ES-I3 (cell line): ENCODE data around the gene PAGE2.
"Not testable (repeated sequence)": the region's sequence is repeated elsewhere in the genome, so short reads cannot be mapped to it uniquely, and the experiment has no call there.

ENCODE experiments used
- H3K36me3 ChIP-seq: 2 replicates; pipeline ENCODE4 v1.6.1; 2013; ENCODE audit warnings: mild to moderate bottlenecking, low read length, control low read depth, moderate library complexity; ENCODE audit not compliant: insufficient read depth
- H3K4me1 ChIP-seq: 2 replicates; pipeline ENCODE4 v1.6.1; 2013; ENCODE audit warnings: mild to moderate bottlenecking, control low read depth, low read length; ENCODE audit not compliant: insufficient read depth
- H3K9ac ChIP-seq: 2 replicates; pipeline ENCODE4 v1.6.1; 2013; ENCODE audit warnings: low read depth, mild to moderate bottlenecking, low read length, moderate library complexity
- H3K9me3 ChIP-seq: 2 replicates; pipeline ENCODE4 v1.6.1; 2013; ENCODE audit warnings: mild to moderate bottlenecking, low read length, moderate library complexity; ENCODE audit not compliant: control insufficient read depth, insufficient read depth

Gene PAGE2, protein sequence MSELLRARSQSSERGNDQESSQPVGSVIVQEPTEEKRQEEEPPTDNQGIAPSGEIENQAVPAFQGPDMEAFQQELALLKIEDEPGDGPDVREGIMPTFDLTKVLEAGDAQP

DNA sequence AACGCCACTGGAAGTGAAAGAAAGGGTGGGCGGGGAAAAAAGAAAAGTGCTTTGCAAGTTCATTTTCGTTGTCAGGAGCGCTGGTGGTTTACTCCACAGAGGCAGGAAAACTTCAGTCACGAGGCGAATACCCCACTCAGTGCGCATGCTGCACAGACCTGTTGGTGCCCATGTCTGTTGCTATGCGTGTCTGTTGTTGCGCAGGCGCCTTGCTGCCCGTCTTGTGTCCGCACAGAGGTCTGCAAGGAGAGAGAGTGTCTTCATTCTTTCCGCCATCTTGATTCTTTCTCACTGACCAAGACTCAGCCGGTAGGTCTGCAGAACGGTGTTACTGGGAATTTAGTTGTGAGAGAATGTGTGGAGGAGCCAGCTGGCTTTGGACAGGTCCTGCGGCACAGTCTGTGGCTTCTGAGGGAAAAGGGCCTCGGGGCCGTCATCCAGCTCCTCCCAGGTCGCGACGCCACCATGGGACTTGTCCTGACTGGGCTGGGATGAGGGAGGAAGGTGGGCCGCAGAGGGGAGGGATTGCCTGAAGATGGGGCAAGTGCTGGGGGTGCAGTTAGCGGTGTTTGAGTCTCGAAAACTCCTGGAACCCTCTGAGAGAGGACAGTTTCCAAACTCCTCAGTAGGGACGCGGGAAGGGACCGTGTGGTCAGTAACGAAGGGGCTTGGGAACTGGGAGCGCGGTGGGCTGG, at the start of gene PAGE2:
Gene PAGE2, plus strand, starts transcription at position 224 of the 695 bp plus-strand sequence. CDS start 1,003 bp downstream, outside the sequence.
- Histone ChIP-seq H3K36me3 (no peaks in the 10 kb centered on the region), H3K9ac (no peak within 1 kb of the TSS), H3K9me3 (no peaks in the 10 kb centered on the region), H3K4me1 (no peaks in the 10 kb centered on the region)

DNA sequence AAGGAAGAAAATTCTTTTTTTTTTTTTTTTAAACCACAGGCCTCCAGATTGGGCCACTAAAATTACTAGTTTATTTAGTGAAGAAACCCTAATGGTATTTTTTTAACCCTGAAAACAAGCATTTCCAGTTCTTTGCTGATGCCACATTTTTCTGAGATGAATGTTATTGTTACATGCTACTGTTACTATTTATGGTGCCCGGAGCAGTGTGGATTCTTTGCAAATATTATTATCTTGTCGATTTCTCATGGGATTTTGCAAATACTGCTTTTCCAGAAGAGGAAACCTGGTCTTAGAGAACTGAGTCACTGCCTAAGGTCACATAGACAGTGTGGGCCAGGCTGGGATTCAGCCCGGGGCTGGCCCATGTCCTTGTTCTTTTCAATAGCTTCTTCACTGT, 49.3 kb upstream of the PAGE2 start:
- Histone ChIP-seq H3K4me1 (no peaks in the 10 kb centered on the region), H3K9me3 (no peaks in the 10 kb centered on the region), H3K9ac (no peak overlapping the region), H3K36me3 (no peaks in the 10 kb centered on the region)

DNA sequence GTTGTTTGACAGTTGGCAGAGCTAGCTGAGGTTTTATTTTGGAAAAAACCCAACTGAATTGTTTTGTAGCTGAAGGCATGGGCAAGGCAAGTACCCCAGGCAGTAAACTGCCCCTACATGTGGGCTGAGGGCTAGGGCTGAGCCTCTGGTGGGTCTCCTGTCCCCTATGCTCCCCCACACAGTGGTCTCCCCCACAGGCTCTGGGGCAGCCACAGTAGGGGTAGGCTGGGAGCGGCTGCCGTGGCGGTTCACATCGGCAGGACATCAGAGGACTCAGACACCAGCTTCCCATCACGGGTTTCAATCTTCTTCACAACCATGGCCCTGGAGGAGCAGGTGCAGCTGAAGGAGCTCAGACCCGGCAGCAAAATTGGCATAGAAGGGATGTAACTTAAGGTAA, 47.3 kb upstream of the PAGE2 start:
- no peaks in the 10 kb centered on the region for H3K36me3 ChIP-seq
- H3K9ac ChIP-seq = no peak overlapping the region
- H3K9me3 ChIP-seq = no peaks in the 10 kb centered on the region
- H3K4me1 ChIP-seq = no peaks in the 10 kb centered on the region

DNA sequence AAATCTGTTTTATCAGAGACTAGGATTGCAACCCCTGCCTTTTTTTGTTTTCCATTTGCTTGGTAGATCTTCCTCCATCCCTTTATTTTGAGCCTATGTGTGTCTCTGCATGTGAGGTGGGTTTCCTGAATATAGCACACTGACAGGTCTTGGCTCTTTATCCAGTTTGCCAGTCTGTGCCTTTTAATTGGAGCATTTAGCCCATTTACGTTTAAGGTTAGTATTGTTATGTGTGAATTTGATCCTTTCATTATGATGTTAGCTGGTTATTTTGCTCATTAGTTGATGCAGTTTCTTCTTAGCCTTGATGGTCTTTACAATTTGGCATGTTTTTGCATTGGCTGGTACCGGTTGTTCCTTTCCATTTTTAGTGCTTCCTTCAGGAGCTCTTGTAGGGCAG, 38.2 kb upstream of the PAGE2 start:
- not testable (repeated sequence) for H3K36me3 ChIP-seq, H3K9me3 ChIP-seq, H3K9ac ChIP-seq, H3K4me1 ChIP-seq

DNA sequence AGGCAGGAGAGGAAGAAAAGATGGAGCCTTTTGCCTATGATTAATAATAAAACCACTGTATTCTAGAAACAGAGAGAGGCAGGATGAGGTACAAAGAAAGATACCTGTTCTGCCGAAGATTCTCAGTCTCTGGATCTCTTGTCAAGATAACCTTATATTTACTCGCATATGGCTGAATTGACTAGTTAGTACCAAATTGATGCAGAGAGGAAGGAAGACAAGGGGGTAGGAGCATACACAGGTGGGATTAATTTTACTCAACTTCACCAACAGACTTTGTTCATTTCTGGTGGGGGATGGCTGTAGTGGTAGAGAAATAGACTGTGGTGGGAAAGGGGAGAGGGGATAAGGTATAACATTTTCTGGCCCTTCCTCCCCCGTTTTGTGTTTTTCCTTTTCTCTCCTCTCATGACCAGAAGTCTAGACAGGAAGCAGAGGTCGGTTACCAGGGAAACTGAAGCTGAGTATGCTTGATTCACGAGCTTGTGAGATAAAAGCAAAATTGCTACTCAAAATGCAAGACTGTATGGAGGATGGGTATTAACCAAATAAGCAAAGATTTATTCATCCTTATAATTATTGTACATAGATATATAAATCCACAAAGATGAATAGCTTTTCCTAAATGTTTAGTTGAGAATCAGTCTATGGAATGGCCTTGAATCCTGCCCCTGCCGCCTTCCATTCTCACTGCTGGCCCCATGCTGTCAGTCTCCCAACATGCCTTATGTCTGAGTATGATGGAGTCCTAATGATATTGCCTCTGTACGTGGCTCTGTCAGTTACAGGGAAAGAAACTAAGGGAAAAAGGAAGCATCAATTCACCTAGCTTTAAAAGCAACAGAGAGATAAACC, 31.8 kb upstream of the PAGE2 start:
- H3K4me1 ChIP-seq = no peaks in the 10 kb centered on the region
- no peak overlapping the region for H3K9ac ChIP-seq
- no peaks in the 10 kb centered on the region for H3K9me3 ChIP-seq
- no peaks in the 10 kb centered on the region for H3K36me3 ChIP-seq

DNA sequence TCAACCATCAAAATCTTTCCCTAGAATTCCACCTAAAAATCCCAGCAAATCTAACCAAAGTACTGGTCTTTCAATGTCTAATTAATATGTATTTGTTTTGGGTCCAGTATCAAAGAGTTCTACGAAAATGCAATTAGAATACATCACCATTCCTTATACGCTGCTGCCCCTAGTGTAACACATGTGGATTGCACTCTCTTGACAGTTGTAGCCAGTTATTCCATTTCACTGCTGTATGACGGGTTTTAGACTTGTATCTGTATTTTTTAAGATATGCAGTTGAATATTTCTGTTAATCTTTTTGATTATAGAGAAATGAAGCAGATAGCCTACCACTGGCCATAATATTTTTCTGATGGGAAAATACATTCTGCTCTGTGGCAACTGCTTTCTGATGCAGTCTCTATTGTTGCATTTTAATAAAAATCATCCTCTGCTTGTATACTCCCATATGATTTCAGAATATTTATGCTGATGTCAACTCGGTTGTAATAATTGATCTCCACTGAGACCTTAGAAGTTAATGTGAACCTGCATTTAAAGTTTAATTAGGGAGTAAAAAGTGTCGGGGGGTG, 31.1 kb upstream of the PAGE2 start:
- no peaks in the 10 kb centered on the region for H3K9me3 ChIP-seq
- no peaks in the 10 kb centered on the region for H3K36me3 ChIP-seq
- no peaks in the 10 kb centered on the region for H3K4me1 ChIP-seq
- H3K9ac ChIP-seq = no peak overlapping the region

DNA sequence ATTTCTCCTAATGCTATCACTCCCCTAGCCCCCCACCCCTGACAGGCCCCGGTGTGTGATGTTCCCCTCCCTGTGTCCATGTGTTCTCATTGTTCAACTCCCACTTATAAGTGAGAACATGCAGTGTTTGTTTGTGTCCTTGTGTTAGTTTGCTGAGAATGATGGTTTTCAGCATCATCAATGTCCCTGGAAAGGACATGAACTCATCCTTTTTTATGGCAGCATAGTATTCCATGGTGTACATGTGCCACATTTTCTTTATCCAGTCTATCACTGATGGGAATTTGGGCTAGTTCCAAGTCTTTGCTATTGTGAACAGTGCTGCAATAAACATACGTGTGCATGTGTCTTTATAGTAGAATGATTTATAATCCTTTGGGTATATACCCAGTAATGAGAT, 21.6 kb upstream of the PAGE2 start:
- not testable (repeated sequence) for H3K9ac ChIP-seq, H3K9me3 ChIP-seq, H3K36me3 ChIP-seq, H3K4me1 ChIP-seq

DNA sequence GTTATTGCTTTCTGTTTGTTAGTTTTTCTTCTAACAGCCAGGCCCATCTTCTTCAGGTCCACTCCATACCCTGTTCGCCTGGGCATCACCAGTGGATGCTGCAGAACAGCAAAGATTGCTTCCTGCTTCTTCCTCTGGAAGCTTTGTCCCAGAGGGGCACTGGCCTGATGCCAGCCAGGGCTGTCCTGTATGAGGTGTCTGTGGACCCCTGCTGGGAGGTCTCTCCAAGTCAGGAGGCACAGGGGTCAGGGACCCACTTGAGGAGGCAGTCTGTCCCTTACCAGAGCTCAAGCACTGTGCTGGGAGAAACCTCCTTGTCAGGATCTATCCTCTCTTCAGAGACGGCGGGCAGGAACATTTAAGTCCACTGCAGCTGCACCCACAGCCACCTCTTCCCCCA, 16.5 kb upstream of the PAGE2 start:
- no peaks in the 10 kb centered on the region for H3K9me3 ChIP-seq
- no peaks in the 10 kb centered on the region for H3K36me3 ChIP-seq
- H3K9ac ChIP-seq = no peak overlapping the region

DNA sequence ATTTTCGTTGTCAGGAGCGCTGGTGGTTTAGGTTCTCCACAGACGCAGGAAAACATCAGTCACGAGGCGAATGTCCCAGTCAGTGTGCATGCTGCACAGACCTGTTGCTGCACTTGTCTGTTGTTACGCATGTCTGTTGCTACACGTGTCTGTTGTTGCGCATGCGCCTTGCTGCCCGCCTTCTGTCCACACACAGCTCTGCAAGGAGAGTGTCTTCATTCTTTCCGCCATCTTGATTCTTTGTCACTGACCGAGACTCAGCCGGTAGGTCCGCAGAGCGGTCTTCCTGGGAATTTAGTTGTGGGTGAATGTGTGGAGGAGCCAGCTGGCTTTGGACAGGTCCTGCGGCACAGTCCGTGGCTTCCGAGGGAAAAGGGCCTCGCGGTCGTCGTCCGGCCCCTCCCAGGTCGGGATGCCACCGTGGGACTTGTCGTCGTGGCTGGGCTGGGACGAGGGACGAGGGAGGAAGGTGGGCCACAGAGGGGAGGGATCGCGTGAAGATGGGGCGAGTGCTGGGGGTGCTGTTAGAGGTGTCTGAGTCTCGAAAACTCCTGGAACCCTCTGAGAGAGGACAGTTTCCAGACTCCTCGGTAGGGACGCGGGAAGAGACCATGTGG, 13.9 kb upstream of the PAGE2 start, which contains the start of gene PAGE2B:
Gene PAGE2B, plus strand, starts transcription at position 180 of the 617 bp plus-strand sequence. CDS start 1,012 bp downstream, outside the sequence.
- Histone ChIP-seq H3K9me3 (no peaks in the 10 kb centered on the region), H3K9ac (no peak within 1 kb of the TSS), H3K4me1 (no peaks in the 10 kb centered on the region), H3K36me3 (no peaks in the 10 kb centered on the region)

More for the DNA sequence above, 16.5 kb upstream of the PAGE2 start:
- no peaks in the 10 kb centered on the region for H3K4me1 ChIP-seq

DNA sequence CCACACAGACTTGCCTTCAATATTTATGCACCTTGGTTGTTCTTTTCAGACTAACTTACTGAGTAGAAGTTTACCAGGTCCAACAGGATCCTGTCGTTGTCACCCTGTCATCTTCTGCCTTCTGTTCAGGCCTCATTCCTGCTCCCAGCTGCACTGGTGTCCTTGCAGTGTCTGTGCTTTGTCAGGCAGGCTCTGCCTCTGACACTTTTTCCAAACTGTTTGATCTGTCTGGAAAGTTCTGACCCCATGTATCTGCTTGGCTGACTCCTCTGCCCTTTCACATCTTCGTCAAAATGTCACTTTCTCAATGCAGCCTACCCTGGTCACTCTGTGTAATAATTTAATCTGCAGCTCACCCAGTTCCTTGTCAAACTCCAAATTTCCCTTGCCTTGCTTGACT, 9.9 kb downstream of the PAGE2 start:
- H3K9ac ChIP-seq = no peak overlapping the region
- H3K36me3 ChIP-seq = no peaks in the 10 kb centered on the region
- no peaks in the 10 kb centered on the region for H3K4me1 ChIP-seq
- H3K9me3 ChIP-seq = no peaks in the 10 kb centered on the region

DNA sequence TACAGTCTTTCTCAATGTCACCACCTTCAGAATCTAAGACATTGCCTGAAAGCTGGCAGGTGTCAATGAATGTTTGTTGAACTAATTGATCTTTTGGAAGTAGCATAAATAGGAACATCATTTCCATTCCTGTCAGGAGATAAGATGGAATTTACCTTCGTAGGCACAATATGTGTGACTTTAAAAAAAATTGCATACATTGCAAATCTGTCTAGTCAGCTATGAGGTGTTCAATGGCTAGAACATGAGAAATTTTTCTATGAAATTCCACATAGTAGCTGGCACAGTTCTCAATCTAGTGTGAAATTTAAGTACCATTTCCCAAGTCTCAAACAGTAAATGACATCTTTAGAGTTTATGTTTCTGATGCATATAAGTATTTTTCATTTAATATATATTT, 10.3 kb downstream of the PAGE2 start:
- H3K9ac ChIP-seq = no peak overlapping the region
- H3K36me3 ChIP-seq = no peaks in the 10 kb centered on the region
- no peaks in the 10 kb centered on the region for H3K9me3 ChIP-seq
- H3K4me1 ChIP-seq = no peaks in the 10 kb centered on the region

DNA sequence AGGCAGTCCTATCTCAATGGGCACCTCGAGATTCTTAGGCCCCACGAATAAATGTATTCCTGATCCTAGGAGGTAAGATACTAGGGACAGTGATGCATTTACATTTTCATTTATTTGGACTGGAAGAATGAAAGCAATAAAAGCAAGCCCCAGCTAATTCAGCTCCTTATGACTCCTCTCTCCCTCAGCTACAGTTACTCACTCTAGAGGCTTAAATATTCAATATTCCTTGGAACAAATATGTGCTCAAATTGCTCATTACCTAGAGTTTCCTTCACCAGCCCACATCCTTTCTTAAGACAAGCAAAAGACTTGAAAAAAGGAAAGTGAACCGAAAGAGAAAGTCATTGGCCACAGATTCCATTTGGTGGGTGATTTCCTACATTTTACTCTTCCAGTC, 13.9 kb downstream of the PAGE2 start:
- H3K36me3 ChIP-seq = no peaks in the 10 kb centered on the region
- no peak overlapping the region for H3K9ac ChIP-seq
- H3K9me3 ChIP-seq = no peaks in the 10 kb centered on the region
- no peaks in the 10 kb centered on the region for H3K4me1 ChIP-seq

DNA sequence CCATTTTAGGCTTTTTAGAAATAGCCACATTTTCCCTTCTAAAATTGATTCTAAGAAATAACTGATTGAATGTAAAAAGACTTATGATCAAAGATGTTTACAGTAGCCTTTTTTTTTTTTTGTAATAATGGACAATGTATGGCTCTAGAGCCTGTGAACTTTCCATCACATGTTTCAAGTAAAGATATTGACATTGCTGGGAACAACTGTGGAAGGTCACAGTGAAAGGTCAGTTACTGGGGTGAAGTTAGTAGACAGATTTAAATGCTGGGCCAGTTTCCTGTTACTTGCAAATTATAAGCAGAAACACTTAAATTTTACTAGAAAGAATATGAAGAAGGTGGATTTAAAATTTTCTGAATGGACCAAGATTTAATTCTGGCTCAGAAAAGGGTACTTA, 18.4 kb downstream of the PAGE2 start:
- Histone ChIP-seq H3K4me1 (0 out of 2 replicates have a peak, but pooled peaks cover 4% of the 10 kb centered on the region), H3K9me3 (no peaks in the 10 kb centered on the region), H3K36me3 (no peaks in the 10 kb centered on the region), H3K9ac (no peak overlapping the region)

DNA sequence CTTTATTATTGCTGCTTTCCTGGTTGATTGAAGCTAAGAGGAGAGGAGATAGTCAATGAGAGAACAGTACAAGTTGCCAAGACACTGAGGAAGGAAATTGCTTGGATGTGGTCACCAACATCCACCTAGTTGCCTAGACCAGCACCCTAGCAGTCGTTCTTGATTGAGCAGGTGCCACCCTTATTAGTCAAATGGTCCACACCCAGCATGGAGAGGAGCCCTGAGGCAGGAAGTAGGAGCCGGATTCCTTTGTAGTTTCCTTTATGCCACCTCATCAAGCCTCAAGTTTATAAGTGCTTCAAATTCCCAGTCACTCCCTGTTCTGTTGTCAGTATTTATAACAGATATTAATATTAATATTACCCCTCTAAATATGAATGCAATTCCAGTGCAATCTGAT, 19.1 kb downstream of the PAGE2 start:
- Histone ChIP-seq H3K4me1 (0 out of 2 replicates have a peak, but pooled peaks cover 4% of the 10 kb centered on the region), H3K36me3 (no peaks in the 10 kb centered on the region), H3K9ac (no peak overlapping the region), H3K9me3 (no peaks in the 10 kb centered on the region)
